Measurements from ENCODE around the gene RGCC.
"Not testable (repeated sequence)": the region's sequence is repeated elsewhere in the genome, so short reads cannot be mapped to it uniquely, and the experiment has no call there.

RGCC gene

DNA sequence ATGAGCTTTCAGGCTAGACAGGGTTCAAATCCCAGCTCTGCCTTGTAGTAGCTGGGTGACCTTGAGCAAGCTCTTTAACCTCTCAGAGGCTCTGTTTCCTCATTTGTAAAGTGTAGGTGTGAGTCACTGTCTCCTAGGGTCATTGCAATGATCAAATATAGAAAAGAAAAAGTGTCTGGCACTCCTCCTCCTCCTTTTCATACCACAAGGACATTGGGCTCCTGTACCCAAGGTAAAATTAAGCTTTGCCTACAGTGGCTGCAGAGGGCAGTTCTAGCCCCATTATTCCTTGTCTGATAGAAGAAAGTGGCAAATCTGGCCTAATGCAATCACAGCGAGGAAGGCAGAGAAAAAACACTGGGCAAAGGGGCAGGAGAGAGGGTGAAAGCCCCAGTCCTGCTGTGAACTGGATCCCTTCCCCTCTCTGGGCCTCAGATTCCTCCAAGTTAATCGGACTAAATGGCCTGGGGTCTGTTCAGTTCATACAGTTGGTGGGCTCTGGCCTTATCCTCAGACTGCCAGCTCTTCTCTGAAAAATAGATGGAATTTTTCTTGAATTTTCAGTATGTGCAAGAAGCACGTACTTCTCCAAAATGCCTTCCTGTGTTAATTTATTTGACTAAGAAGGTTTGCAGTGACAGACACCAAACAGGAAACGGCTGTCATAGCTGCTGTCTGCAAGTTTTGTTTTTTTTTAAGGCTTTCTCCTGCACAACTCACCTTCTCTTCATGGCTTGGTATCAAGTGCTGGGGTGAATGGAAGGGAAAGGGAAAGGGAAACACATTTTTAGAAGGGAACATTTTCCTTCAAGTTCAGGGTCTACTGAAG is 35.3 kb downstream of the RGCC start:
- DNase-seq = no peak

DNA sequence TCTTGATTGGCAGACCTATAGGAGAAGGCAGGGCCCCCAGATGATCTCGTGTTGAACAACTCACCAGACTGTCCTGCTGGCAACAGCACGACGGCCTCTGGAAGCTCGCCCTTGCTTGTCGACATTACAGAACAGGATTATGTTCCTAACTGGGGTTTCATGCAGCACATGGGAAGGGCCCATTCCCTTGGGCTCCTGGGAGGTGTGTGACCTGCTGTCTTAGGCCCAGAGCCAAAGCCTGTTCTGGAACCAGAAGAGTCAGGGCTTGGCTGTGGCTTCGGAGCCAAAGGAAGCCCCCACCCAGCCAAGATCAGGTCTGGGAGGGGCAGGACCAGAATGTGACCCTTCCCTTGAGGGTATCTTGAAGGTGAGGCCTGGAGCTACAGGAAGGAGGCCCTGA is 36.9 kb downstream of the RGCC start:
- no peak for DNase-seq

DNA sequence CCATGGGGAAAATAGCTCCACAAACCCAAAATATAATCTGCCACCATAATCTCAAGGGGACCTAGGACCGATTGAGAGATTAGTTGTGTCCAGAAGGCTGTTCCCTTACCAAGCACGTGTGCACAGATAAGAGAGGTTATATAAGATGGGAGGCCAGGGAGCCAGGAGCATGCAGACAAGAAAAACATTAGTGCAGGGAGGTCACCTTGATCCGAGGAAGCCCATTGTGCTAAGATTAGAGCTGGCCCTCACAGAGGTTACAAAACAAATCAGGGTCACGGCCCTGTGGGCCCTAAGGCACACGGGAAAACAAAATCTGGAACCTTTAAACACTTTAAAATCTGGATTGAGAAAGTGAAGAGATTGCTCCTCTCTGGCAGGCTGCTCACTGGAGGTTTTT is 37.7 kb downstream of the RGCC start:
- DNase-seq = no peak

DNA sequence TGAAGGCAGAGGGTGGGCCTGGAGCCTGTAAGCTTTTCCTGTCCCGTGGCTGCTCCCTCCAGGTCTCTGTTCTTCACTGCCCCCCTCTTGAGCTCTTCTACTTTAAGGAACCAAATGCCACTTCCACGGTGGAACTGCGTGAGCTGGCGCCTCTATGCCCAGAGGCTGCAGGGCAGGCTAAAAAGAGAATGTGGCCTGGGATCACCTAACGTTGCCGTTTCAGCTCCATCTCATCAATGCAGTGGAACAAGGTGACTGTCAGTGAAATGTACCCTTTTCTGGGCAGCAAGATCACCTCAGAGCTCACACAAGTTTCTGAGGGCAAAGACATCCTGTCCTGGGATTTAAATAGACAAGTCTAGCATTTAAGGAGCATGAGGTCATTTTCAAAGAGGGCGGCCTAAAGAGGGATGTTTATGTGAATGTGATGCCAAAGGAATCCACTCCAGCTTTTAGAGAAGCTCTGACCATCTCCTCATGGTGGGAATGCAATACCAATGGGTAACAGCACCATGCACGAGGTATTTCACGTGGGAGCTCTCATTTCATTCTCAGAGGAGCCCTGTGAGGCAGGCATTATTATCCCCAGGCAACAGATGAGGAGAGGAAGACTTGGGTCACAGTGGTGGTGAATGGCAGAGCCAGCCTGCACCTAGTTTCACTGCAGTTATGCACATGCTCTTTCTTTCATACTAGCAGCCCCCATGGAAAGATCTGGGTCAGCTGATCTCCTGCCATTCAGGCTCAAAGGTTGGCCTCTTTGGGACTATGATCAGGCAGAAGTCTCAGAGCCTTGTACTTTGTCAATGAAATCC is 39.3 kb downstream of the RGCC start:
- no peak for DNase-seq

DNA sequence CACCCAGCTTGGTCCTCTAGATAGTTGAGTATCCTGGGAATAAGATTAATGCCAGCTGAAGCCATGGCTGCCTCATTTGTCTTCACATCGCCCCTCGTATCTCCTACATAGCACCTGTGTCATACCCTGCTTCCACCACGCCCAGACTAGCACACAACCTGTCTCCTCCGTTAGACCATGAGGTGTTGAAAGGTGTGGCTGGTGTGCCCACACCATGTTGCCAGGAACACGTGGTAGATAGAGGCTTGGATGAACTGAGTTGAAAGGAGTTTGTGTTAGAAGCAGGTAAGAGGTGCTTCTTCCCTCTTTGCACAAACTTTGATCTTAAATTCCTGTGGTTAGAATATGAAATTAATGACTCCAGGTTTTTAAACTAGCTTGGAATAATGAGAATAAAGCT is 40.1 kb downstream of the RGCC start:
- DNase-seq = no peak

DNA sequence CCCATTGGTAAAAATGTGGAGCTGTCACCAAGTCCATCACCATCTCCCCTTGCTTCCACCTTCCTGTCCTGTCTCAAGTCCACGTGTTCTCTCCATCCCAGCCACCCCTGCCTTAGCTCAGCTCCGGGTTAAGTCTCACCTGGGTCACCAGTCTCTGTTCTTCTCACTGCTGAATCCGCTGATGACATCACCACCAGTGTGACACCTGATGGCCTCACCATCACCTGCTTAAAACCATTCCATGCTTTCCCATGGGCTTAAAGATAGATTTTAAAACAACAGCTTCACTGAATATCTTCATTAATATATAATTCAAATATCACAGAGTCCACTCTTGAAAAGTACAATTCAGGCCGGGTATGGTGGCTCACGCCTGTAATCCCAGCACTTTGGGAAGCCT is 42.1 kb downstream of the RGCC start:
- no peak for DNase-seq

DNA sequence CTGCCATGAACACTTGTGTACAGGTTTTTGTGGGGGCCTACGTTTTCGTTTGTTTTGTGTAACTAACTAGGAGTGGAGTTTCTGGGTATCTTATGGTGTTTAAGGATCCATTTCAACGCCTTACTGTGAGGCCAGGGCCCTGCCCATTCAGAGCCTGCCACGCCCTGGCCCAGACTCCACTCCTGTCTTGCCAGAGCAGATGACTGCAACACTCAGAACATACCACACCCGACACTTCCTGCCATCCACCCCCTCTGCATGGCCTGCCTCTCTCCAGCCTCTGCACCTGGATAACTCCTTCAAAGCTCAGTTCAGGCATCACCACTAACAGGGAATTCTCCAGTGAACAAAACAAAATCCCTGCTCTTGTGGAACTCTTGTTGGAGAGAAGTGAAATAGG is 43.2 kb downstream of the RGCC start:
- peak; percentile 16 for DNase-seq

DNA sequence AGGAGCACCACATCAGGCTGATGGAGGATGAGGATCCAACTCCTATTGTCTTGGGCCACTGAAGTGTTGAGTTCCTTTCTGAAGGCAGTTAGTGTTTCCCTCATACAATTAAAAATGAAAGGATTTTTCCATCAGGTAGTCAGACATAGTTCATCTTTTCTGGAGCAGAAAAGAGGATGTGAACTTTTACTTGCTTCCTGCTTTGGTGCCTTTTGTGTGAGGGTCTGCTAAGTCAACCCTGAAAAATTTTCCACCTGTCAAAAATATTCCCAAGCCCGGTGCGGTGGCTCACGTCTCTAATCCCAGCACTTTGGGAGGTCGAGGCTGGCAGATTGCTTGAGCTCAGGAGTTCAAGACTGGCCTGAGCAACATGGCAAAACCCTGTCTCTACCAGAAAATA is 43.9 kb downstream of the RGCC start:
- DNase-seq = no peak

DNA sequence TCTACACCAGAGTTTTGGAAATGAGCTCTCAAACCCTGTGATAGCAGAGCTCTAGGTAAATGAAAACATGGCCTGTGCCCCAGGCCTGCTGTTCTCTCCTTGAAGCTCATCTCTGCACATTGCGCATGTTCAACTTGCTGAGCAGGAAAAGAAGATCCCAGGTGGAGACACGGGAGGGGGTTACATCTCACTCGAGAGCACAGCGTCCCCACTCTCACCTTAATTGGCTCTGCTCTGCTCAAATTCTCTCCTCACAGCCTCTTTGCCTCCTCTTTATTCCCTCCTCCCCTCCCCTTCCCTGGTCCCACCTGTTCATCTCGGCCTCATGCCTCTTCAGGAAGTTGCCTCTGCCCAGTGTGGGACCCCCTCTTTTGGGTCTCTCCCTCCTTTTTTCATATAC is 44.7 kb downstream of the RGCC start:
- no peak for DNase-seq

DNA sequence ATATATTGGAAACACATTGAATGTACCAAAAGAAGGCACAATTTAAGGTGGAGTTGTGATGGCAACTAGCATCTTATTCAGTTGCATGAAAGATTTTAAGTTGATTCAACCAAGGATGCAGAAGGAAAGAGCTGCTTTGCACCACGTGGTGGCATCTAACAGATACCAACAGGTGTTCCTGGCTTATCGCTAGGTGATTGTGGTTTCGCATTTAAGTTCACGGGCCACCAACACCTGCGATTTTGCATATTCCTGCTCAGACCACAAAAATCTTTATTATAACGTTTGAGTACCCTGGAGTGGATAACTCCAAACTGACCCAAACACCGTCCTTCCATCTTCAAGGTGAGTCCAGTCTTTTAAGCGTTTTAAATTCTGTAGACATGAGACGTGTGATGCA is 45.3 kb downstream of the RGCC start:
- peak; percentile 59 for DNase-seq

DNA sequence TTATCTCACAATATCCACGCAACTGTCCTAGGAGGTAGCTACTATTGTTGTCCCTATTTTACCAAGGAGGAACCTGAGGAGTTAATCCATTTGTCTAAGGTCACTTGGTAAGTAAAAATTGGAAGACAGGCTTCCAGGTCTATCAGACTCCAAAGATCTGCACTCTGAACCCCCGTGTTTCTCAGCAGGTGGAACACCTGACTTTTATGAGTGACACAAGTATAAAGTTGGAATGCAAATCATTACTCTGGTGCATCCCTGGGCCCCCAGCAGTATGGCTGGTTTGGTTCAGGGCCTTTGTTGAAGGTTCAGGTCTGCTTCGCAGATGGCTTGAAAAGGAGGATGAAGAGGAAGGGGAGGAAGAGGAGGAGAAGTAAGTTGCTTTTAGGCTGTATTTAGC is 46.0 kb downstream of the RGCC start:
- DNase-seq = no peak

DNA sequence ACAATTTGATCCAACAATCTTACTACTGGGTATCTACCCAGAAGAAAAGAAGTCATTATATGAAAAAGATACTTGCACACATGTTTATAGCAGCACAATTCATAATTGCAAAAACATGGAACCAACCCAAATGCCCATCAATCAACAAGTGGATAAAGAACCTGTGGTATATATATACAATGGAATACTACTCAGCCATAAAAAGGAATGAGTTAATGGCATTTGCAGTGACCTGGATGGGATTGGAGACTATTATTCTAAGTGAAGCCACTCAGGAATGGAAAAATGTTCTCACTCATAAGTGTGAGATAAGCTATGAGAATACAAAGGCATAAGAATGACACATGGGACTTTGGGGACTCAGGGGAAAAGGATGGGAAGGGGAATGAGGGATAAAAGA is 47.3 kb downstream of the RGCC start:
- DNase-seq = not testable (repeated sequence)

DNA sequence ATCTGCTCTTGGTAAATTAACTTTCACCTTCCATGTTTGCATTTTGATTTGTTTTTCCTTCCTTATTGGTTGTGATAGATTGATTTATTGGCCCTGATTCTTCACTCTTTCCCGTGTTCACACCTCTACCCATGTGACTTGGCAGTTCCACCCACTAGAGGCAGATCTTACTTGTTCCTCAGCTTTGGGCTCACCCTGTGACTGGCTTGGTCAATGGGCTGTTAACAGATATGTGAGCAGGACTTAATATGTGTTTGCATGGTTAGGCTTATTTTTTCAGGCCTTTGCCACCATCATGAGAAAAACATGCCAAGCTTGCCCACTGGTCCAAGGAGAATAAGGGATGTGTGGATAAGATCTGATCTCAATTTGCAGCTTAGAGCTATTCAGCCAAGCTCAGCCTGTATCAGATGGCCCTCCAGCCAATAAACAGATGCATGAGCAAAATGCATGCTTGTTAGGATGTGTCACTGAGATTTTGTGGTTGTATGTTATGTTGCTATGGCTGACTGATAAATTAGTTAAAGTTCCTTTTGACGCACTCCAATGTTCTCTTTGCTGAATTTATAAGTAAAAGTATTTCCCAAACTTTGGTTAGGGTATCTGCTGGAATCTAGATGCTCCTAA is 48.0 kb downstream of the RGCC start:
- no peak for DNase-seq

DNA sequence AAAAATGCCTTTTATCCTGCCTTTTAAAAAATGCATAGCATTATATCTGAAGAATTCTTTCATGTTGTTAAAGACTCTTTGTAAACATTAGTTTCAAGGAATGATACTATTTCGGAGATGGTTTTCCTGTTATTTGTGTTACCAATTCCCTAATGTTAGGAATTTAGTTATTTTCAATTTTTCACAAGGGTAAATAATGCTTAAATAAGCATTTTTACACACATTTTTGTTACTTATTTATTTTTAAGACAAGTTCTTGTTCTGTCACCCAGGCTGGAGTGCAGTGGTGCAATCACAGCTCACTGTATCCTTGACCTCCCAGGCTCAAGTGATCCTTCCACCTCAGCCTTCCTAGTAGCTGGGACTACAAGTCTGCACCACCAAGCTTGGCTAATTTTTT is 49.0 kb downstream of the RGCC start:
- DNase-seq = no peak

DNA sequence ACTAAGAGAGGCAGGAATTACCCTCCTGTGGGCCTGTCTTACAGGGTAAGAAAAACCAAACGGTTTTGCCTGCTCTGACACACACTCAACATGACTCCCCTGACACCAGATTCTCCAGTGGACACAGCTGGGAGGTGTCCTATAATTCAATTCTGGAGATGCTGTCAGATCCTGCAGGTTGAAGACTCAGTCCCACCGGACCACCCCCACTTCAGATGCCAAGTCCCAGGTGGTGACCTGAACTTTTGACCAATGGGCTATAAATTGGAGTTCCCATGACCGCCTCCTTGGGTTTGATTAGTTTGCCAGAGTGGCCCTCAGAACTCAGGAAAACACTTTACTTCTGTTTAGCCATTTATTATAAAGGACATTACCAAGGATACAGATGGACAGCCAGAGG is 52.6 kb downstream of the RGCC start:
- DNase-seq = no peak

DNA sequence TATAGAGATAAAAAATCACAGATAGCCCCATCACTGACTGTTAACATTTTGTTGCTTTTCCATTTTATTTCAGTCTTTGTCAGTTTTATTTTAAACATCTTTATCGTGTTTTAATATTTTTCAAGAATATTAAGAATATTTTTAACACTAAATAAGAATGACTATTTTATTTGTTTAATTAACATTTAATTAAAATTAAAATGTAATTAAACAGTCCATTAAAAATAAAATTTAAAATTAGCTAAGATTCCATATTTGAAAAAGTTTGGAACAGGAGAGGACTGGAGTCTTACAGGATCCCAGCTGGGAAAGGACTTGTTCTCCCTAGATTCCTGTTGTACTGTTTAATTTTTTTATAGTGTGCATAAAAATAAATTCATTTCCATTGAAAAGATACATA is 54.5 kb downstream of the RGCC start:
- DNase-seq = no peak

DNA sequence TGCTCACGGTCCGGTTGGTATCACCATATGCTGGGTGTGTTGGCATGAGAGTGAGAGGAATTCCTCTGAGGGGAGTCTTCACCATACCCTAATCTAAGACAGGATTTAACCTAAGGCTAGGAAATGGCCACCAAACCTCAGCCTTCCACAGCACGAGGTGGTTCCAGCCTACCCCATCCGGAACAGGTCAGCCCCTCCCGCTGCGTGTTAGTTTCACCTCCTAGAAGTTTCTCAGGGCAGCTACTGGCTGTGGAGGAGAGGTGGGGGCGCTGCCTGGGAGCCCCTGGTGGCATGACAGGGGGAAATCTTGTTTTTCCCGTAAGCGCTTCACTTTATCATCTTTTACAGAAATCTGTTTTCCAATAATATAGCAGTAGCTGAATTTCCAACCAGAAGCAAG is 55.1 kb downstream of the RGCC start:
- DNase-seq = no peak

DNA sequence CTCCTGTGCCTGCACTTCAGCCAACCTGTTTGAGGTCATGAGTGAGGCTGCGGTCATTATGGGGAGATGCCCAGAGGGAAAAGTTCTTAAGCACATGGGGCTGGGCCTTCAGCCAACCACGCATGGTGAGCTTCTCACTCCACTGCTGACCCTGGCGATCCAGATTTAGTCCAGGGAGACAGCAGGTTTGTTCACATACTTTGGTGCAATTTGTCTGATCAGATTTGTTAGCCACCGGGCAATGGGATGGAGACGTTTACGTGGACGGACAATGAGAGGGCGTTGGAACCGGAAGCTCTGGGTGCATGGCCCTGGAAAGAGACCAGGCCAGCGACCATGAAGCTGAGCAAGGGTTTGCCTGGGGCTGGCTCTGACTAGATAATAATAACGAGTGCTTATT is 56.2 kb downstream of the RGCC start:
- DNase-seq = no peak

DNA sequence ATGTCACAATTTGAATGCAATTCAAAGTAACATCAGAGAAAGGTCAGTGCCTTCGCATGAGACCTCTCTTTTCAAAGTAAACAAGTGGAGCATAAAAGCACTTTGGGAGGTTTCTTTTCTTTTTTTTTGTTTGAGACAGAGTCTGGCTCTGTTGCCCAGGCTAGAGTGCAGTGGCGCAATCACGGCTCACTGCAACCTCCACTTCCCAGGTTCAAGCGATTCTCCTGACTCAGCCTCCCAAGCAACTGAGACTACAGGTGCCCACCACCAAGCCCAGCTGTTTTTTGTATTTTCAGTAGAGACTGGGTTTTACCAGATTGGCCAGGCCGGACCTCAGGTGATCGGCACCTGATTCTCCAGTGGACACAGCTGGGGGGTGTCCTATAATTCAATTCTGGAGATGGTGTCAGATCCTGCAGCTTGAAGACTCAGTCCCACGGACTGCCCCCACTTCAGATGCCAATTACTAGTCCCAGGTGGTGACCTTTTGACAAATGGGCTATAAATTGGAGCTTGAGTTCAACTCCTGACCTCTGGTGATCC is 57.6 kb downstream of the RGCC start:
- no peak for DNase-seq

DNA sequence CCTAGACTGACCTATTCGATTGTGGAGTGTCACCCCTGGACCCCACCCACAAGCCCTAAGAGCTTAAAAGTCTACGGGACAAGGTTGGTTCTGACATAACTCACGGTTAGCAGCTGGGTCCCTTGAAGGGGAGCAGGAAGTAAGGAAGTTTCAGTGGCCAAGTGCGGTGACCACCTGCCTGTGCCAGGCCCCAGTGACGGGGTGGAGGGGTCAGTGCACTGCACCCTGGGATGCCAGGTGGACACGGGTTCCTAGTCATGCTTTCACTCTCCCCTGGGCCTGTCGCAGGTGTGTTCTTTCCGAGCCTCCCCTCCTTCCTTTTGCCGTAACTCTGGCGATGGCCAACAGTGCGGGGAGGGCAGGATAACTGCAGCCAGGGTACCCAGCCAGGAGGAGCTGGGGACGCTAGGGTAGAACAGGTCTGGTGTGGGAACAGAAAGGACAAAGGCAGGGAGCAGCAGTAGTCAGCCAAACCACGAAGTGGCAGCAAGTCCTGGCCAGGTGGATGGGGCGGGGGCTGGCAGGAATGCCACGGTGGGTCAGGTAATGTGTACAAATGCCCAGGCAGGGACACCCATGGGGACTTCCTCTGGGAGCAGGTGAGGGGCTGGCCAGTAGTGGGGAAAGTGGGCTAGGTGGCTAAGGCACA is 58.3 kb downstream of the RGCC start:
- no peak for DNase-seq

DNA sequence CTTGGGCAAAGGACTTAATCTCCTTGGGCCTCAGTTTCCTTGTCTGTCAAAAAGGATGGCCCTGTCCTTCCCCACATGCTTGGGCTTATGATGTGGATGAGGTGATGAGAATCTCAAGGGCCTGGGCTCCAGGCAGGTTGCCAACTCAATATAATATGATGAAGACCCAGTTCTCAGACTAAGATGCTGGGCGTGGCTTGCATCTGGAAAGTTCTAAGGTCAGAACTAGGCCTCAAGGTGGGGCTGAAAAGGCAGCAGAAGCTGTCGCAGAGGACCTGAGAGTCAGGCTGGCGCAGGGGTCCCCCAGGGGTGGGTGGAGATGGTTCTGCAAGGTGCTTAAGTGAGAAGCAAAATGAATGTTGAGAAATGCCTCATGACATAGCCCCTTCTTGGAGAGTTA is 58.8 kb downstream of the RGCC start:
- no peak for DNase-seq

DNA sequence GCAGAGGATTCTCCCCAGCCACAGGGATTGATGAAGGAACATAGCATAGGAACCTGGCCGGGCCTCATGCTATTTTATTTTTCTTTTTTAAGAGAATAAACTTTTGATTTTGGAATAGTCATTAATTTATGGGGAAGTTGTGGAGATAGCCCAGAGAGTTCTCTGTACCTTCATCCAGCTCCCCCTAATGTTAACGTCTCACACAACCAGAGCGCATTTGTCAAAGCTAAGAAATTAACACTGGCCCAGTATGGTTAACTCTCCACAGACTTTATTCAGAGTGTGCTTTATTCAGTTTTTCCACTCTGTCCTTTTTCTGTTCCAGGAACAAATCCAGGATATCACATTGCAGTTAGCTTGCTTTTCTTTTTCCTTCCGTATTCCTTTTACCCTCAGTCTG is 59.4 kb downstream of the RGCC start:
- DNase-seq = no peak

DNA sequence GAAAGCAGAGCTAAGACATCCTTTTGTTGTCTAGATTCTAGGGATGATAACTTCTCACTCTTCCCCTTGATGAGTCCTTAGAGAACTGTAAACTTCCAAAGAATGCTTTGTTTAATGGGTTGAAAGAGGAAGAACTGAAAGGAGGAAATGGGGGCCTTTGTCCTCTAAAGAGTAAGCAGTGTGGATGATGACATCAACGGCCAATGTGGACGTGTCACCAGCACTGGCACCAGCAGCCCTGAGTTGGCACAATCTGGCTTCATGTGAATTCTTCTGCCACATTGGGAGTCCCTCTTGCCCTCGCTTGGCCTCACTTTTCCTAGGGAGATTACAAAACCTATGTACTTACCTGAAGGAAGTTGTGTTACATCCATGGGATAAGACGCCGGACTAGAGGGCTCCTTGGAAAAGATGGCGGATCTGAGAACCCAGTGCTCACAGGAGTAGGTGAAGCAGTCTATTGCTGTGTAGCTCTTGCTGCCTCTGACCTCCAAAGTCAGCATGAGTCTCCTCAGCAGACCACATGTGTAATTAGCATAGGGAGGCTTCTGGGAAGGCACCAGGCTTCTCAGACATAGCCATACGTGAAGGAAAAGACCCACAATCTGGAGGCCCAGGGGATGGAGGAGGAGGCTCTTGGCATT is 62.8 kb downstream of the RGCC start:
- no peak for DNase-seq
